H9 (cell line): ENCODE data around the gene PPM1H. TPM values are rescaled to one million over a fixed set of nuclear protein-coding genes. Genes with fewer than 3 reads are reported as not detected.

Source experiments
- DNase-seq: peaks from one replicate; pipeline ENCODE4 v3.0.0-alpha.2; 2017
- H2AFZ ChIP-seq: one replicate; pipeline ENCODE4 v1.6.1; 2013; ENCODE audit warnings: mild to moderate bottlenecking, low read length, control low read depth, moderate library complexity
- H2AK5ac ChIP-seq: 2 replicates; pipeline ENCODE4 v1.6.1; 2013; ENCODE audit warnings: low read length, control low read depth, mixed read lengths; ENCODE audit not compliant: insufficient read length
- H2BK120ac ChIP-seq: one replicate; pipeline ENCODE4 v1.6.1; 2013; ENCODE audit warnings: low read depth, mild to moderate bottlenecking, low read length, control low read depth, inconsistent platforms; ENCODE audit not compliant: poor library complexity, severe bottlenecking
- H2BK12ac ChIP-seq: 2 replicates; pipeline ENCODE4 v1.6.1; 2013; ENCODE audit warnings: low read length, control low read depth, mixed read lengths, low read depth; ENCODE audit not compliant: insufficient read length
- H2BK15ac ChIP-seq: 2 replicates; pipeline ENCODE4 v1.6.1; 2013; ENCODE audit warnings: low read depth, low read length, control low read depth
- H2BK20ac ChIP-seq: one replicate; pipeline ENCODE4 v1.6.1; 2013; ENCODE audit warnings: low read depth, mild to moderate bottlenecking, low read length, control low read depth, inconsistent platforms; ENCODE audit not compliant: poor library complexity, severe bottlenecking
- H2BK5ac ChIP-seq: 2 replicates; pipeline ENCODE4 v1.6.1; 2013; ENCODE audit warnings: low read length, control low read depth, mixed read lengths; ENCODE audit not compliant: insufficient read length
- H3K14ac ChIP-seq: 2 replicates; pipeline ENCODE4 v1.6.1; 2013; ENCODE audit warnings: low read length, control low read depth; ENCODE audit not compliant: insufficient read depth
- H3K18ac ChIP-seq: 2 replicates; pipeline ENCODE4 v1.6.1; 2013; ENCODE audit warnings: low read depth, mild to moderate bottlenecking, mixed read lengths, low read length, control low read depth; ENCODE audit not compliant: insufficient read length
- H3K23ac ChIP-seq: 2 replicates; pipeline ENCODE4 v1.6.1; 2013; ENCODE audit warnings: low read length, control low read depth, mixed read lengths, low read depth; ENCODE audit not compliant: insufficient read length
- H3K23me2 ChIP-seq: 2 replicates; pipeline ENCODE4 v1.6.1; 2013; ENCODE audit warnings: low read depth, mild to moderate bottlenecking, mixed read lengths, low read length, control low read depth; ENCODE audit not compliant: insufficient read length, poor library complexity, severe bottlenecking
- H3K27ac ChIP-seq: 2 replicates; pipeline ENCODE4 v1.5.1; 2013; ENCODE audit warnings: low read length, control low read depth, mixed read lengths, low read depth; ENCODE audit not compliant: insufficient read length
- H3K27me3 ChIP-seq: 2 replicates; pipeline ENCODE4 v1.6.1; 2013; ENCODE audit warnings: low read length, control low read depth, inconsistent platforms; ENCODE audit not compliant: insufficient read depth
- H3K4ac ChIP-seq: 2 replicates; pipeline ENCODE4 v1.6.1; 2013; ENCODE audit warnings: low read depth, mild to moderate bottlenecking, control low read depth, inconsistent platforms, low read length, moderate library complexity
- H3K4me1 ChIP-seq: 2 replicates; pipeline ENCODE4 v1.6.1; 2013; ENCODE audit warnings: low read length, control low read depth, inconsistent platforms; ENCODE audit not compliant: insufficient read depth
- H3K4me2 ChIP-seq: 2 replicates; pipeline ENCODE4 v1.6.1; 2013; ENCODE audit warnings: low read length, control low read depth, mixed read lengths; ENCODE audit not compliant: insufficient read length, insufficient read depth
- H3K56ac ChIP-seq: 2 replicates; pipeline ENCODE4 v1.6.1; 2013; ENCODE audit warnings: low read depth, mild to moderate bottlenecking, mixed read lengths, low read length, control low read depth; ENCODE audit not compliant: insufficient read length
- H3K79me1 ChIP-seq: 2 replicates; pipeline ENCODE4 v1.6.1; 2013; ENCODE audit warnings: low read depth, mild to moderate bottlenecking, moderate library complexity, low read length, control low read depth, inconsistent platforms; ENCODE audit not compliant: insufficient read depth, poor library complexity, severe bottlenecking
- H3K79me2 ChIP-seq: 2 replicates; pipeline ENCODE4 v1.6.1; 2013; ENCODE audit warnings: low read length, control low read depth, inconsistent platforms; ENCODE audit not compliant: insufficient read depth
- H3K9ac ChIP-seq: 2 replicates; pipeline ENCODE4 v1.6.1; 2013; ENCODE audit warnings: low read length, control low read depth, mixed read lengths; ENCODE audit not compliant: insufficient read length; ENCODE audit errors: extremely low read depth
- H3K9me3 ChIP-seq: one replicate; pipeline ENCODE4 v1.6.1; 2013; ENCODE audit warnings: low read depth, low read length, inconsistent platforms; ENCODE audit not compliant: control insufficient read depth
- H3T11ph ChIP-seq: one replicate; pipeline ENCODE4 v1.6.1; 2013; ENCODE audit warnings: mild to moderate bottlenecking, low read length, control low read depth, inconsistent platforms
- H4K20me1 ChIP-seq: one replicate; pipeline ENCODE4 v1.6.1; 2013; ENCODE audit not compliant: control insufficient read depth, insufficient read length, insufficient read depth
- H4K5ac ChIP-seq: 2 replicates; pipeline ENCODE4 v1.6.1; 2013; ENCODE audit warnings: low read depth, mild to moderate bottlenecking, mixed read lengths, low read length, control low read depth; ENCODE audit not compliant: insufficient read length
- H4K8ac ChIP-seq: replicated peaks from 2 replicates; pipeline ENCODE4 v1.6.1; 2013; ENCODE audit warnings: low read length, control low read depth, mixed read lengths, low read depth; ENCODE audit not compliant: insufficient read length
- H4K91ac ChIP-seq: 2 replicates; pipeline ENCODE4 v1.6.1; 2013; ENCODE audit warnings: low read depth, mild to moderate bottlenecking, moderate library complexity, mixed read lengths, low read length, control low read depth; ENCODE audit not compliant: insufficient read length
- H3K27ac Mint-ChIP-seq, 3 experiments: 2 replicates in 2 of 3; 3 replicates in 1 of 3; pipeline ENCODE4 v1.8.0; 2020 to 2021; ENCODE audit warnings: mixed read lengths in 3 of 3, mild to moderate bottlenecking in 1 of 3, moderate library complexity in 1 of 3
- H3K27me3 Mint-ChIP-seq: 2 replicates; pipeline ENCODE4 v1.8.0; 2021; ENCODE audit warnings: low read depth, mild to moderate bottlenecking, moderate library complexity, mixed read lengths
- H3K36me3 Mint-ChIP-seq, 3 experiments: 2 replicates in 2 of 3; 3 replicates in 1 of 3; pipeline ENCODE4 v1.8.0; 2020 to 2021; ENCODE audit warnings: low read depth in 3 of 3, mixed read lengths in 3 of 3; ENCODE audit not compliant: insufficient read depth in 1 of 3
- H3K4me1 Mint-ChIP-seq, 2 experiments: 2 replicates each; pipeline ENCODE4 v1.8.0; 2020; ENCODE audit warnings: mixed read lengths in 2 of 2
- H3K4me3 Mint-ChIP-seq, 2 experiments: 2 replicates in 1 of 2; 3 replicates in 1 of 2; pipeline ENCODE4 v1.8.0; 2020 to 2021; ENCODE audit warnings: mild to moderate bottlenecking in 2 of 2, mixed read lengths in 2 of 2, moderate library complexity in 1 of 2
- H3K9me3 Mint-ChIP-seq, 2 experiments: 2 replicates in 1 of 2; 3 replicates in 1 of 2; pipeline ENCODE4 v1.8.0; 2020; ENCODE audit warnings: mild to moderate bottlenecking in 2 of 2, mixed read lengths in 2 of 2, moderate library complexity in 1 of 2
- WGBS: extraction: QIAGEN DNeasy Blood & Tissue Kit; methylation state at CpG from one replicate; pipeline ENCODE4 v1.1.7; 2013; ENCODE audit warnings: missing lambda C conversion rate, low lambda C conversion rate, mixed read lengths; ENCODE audit not compliant: insufficient read length; ENCODE audit errors: extremely low coverage; 5-methylcytosine and 5-hydroxymethylcytosine counted together
- total RNA-seq: library from RNA; stranded (reverse); gene quantifications from 2 replicates; pipeline ENCODE4 v1.2.1, GENCODE V29; 2021
- TF ChIP-seq, protein P1 (sequence below): fragments of 200-600 bp; sonication (generic); conservative IDR thresholded peaks from 3 replicates; pipeline ENCODE4 v1.8.0; 2021; ENCODE audit warnings: antibody characterized with exemption, mild to moderate bottlenecking

Gene PPM1H
- total RNA-seq, 1 experiment from 2014 or later: 22.1 TPM

DNA sequence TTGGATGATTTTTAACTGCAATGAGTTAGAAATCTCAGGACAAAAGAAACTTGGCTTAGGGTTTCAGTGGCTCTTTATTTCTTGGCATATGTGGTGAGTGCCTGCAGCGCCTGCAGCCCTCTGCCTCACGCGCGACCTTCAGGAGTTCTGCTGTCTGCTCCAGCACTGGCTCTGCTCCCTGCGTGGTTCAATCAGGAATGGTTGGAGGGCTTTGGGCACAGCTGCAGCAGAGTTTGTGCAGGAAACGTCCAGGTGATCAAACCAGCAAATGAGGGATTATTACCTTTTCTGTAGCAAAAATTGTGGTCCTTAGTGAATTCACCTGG lies 19.8 kb downstream of the PPM1H start:
- no peak overlapping the region for H3T11ph ChIP-seq
- no peak overlapping the region for H3K9ac ChIP-seq
- H2BK12ac ChIP-seq: no peak overlapping the region
- no peak overlapping the region for H2BK120ac ChIP-seq
- H3K27ac Mint-ChIP-seq: no peak overlapping the region; a peak in 2 of 7 replicates
- H2AFZ ChIP-seq: no peak overlapping the region
- no peak overlapping the region for H2BK15ac ChIP-seq
- no peak overlapping the region for H2BK20ac ChIP-seq
- no peak overlapping the region for H2BK5ac ChIP-seq
- H3K27me3 ChIP-seq: no peaks in the 10 kb centered on the region
- H3K9me3 Mint-ChIP-seq: no peaks in the 10 kb centered on the region
- peaks cover 0 to 7% (median 0%) of the 10 kb centered on the region in 3 experiments; a peak in 3 of 7 replicates for H3K36me3 Mint-ChIP-seq
- no peak overlapping the region for H3K18ac ChIP-seq
- H4K5ac ChIP-seq: no peak overlapping the region
- H3K4me1 Mint-ChIP-seq: peaks cover 58 to 63% of the 10 kb centered on the region in 2 experiments
- WGBS: no CpG with 5 or more reads among the region's 6 CpGs
- H3K27ac ChIP-seq: no peak overlapping the region
- H3K79me2 ChIP-seq: no peaks in the 10 kb centered on the region
- H4K20me1 ChIP-seq: no peaks in the 10 kb centered on the region
- no peaks in the 10 kb centered on the region for H3K23me2 ChIP-seq
- H3K23ac ChIP-seq: no peak overlapping the region
- no peak overlapping the region for H2AK5ac ChIP-seq
- no peak overlapping the region for H4K8ac ChIP-seq
- no peak overlapping the region for H3K56ac ChIP-seq
- H3K4ac ChIP-seq: no peak overlapping the region
- TF ChIP-seq, protein P1, sequence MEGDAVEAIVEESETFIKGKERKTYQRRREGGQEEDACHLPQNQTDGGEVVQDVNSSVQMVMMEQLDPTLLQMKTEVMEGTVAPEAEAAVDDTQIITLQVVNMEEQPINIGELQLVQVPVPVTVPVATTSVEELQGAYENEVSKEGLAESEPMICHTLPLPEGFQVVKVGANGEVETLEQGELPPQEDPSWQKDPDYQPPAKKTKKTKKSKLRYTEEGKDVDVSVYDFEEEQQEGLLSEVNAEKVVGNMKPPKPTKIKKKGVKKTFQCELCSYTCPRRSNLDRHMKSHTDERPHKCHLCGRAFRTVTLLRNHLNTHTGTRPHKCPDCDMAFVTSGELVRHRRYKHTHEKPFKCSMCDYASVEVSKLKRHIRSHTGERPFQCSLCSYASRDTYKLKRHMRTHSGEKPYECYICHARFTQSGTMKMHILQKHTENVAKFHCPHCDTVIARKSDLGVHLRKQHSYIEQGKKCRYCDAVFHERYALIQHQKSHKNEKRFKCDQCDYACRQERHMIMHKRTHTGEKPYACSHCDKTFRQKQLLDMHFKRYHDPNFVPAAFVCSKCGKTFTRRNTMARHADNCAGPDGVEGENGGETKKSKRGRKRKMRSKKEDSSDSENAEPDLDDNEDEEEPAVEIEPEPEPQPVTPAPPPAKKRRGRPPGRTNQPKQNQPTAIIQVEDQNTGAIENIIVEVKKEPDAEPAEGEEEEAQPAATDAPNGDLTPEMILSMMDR: no peak
- H3K9me3 ChIP-seq: no peaks in the 10 kb centered on the region
- no peak overlapping the region for H3K4me2 ChIP-seq
- no peak overlapping the region for H4K91ac ChIP-seq
- H3K4me3 Mint-ChIP-seq: no peak overlapping the region
- H3K79me1 ChIP-seq: peaks cover 6% of the 10 kb centered on the region
- H3K14ac ChIP-seq: no peak overlapping the region
- peaks cover 28% of the 10 kb centered on the region; the same call in 1 of the 2 replicates for H3K4me1 ChIP-seq
- H3K27me3 Mint-ChIP-seq: no peaks in the 10 kb centered on the region
- DNase-seq: no peak
